Neural cell (in vitro differentiated cells): Measurements from ENCODE around the gene VWF.

Source experiments
- CTCF ChIP-seq: fragments of 450-650 bp; IDR thresholded peaks from 2 replicates; pipeline ENCODE4 v1.5.1; 2014; ENCODE audit warnings: antibody characterized with exemption, mild to moderate bottlenecking, moderate library complexity; ENCODE audit not compliant: poor library complexity, severe bottlenecking
- EP300 ChIP-seq: fragments of 450-650 bp; conservative IDR thresholded peaks from 2 replicates; pipeline ENCODE4 v1.6.1; 2014; ENCODE audit warnings: antibody characterized with exemption, mild to moderate bottlenecking, moderate library complexity; ENCODE audit not compliant: poor library complexity, severe bottlenecking
- EZH2 ChIP-seq: fragments of 200-600, 300-800 bp; shearing (Covaris generic), sonication (generic); IDR thresholded peaks from 2 replicates; pipeline ENCODE4 v1.6.1; 2014; ENCODE audit warnings: antibody characterized with exemption, low read length, borderline replicate concordance, mild to moderate bottlenecking; ENCODE audit not compliant: insufficient read depth, poor library complexity, severe bottlenecking
- MXI1 ChIP-seq: fragments of 450-650 bp; conservative IDR thresholded peaks from 2 replicates; pipeline ENCODE4 v1.6.1; 2014; ENCODE audit warnings: antibody characterized with exemption, mild to moderate bottlenecking; ENCODE audit not compliant: poor library complexity, severe bottlenecking
- RAD21 ChIP-seq: fragments of 450-650 bp; conservative IDR thresholded peaks from 2 replicates; pipeline ENCODE4 v1.6.1; 2014; ENCODE audit warnings: antibody characterized with exemption, mild to moderate bottlenecking, moderate library complexity
- SMC3 ChIP-seq: fragments of 450-650 bp; conservative IDR thresholded peaks from 2 replicates; pipeline ENCODE4 v1.6.1; 2014; ENCODE audit warnings: antibody characterized with exemption, mild to moderate bottlenecking, moderate library complexity; ENCODE audit not compliant: poor library complexity
- TAF1 ChIP-seq: IDR thresholded peaks from 2 replicates; pipeline ENCODE4 v1.6.1; 2012; ENCODE audit warnings: low read depth

DNA sequence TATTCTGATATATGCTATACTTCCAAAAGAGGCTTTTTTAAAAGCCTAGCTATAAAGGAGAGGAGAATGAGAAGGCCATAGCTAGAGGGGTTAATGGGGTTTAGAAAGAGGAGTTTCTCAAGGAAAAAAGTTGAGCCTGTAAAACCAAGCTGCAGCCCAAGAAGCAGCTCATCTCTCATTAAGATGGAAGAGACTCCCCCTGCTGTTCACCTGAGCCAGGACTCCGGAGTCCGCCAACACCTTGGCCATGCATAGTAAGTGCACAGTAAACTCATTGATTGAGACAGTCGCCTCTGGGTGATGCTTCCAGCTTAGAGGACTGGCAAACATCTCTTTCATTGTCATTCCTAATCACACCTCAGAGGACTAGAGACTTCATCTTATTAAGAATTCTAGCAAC, 225.6 kb downstream of the VWF start:
- TF ChIP-seq CTCF, result no peak
- TF ChIP-seq EZH2, result no peak
- TF ChIP-seq RAD21, result no peak
- TF ChIP-seq SMC3, result no peak
- no peak for TF ChIP-seq EP300
- TF ChIP-seq MXI1, result no peak
- no peak for TF ChIP-seq TAF1
